ENCODE results near the gene FEN1. TPM values are rescaled to one million over a fixed set of nuclear protein-coding genes. Genes with fewer than 3 reads are reported as not detected.
A peak's percentile ranks its signal among the peaks of the same experiment; 100 is the strongest.

The FEN1 gene
- polyA plus RNA-seq, 1 of the 3 experiments (the other 2 are of a cell fraction) = 35.9 TPM

DNA sequence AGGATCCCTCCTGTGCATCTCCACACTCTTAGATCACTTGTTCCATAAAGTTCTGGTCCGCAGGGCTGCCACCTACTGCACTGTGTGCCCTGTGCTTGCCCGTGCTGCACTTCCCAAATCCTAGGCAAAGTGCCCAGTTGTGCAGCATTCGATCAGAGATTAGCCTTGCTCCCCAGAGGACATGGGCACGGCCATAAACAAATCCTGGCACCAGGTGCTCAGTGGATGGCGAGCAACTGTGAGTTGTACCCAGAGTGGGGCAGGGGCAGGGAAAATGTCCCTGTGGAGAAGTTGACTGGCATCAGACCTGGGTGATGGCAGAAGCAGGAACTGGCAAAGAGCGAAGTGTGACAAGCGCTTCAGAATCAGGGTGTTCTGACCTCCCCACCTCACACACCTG is 40.0 kb downstream of the FEN1 start:
- DNase-seq = no peak
- H3K4me1 ChIP-seq (ENCODE audit: control insufficient read depth in 1 of 2, insufficient read depth in 2 of 2, low read depth in 1 of 2, low read length in 1 of 2) = peaks cover 34 to 56% of the 10 kb centered on the region in 2 experiments; a peak in 3 of 4 replicates
- 84% methylated on average over 5 of the region's 7 CpGs for WGBS (ENCODE audit: low lambda C conversion rate)
- no peaks in the 10 kb centered on the region; the same call in 1 of the 2 replicates for H4K20me1 ChIP-seq (ENCODE audit: insufficient read depth)
- no peaks in the 10 kb centered on the region for H3K27me3 ChIP-seq (ENCODE audit: insufficient read depth)
- no peaks in the 10 kb centered on the region for H3F3A ChIP-seq (replicated peaks; ENCODE audit: insufficient read depth)
- no peak for TF ChIP-seq EZH2phosphoT487 (IDR thresholded peaks at IDR 0.05; ENCODE audit: borderline replicate concordance, low read depth)
- TF ChIP-seq, protein P1, sequence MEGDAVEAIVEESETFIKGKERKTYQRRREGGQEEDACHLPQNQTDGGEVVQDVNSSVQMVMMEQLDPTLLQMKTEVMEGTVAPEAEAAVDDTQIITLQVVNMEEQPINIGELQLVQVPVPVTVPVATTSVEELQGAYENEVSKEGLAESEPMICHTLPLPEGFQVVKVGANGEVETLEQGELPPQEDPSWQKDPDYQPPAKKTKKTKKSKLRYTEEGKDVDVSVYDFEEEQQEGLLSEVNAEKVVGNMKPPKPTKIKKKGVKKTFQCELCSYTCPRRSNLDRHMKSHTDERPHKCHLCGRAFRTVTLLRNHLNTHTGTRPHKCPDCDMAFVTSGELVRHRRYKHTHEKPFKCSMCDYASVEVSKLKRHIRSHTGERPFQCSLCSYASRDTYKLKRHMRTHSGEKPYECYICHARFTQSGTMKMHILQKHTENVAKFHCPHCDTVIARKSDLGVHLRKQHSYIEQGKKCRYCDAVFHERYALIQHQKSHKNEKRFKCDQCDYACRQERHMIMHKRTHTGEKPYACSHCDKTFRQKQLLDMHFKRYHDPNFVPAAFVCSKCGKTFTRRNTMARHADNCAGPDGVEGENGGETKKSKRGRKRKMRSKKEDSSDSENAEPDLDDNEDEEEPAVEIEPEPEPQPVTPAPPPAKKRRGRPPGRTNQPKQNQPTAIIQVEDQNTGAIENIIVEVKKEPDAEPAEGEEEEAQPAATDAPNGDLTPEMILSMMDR (IDR thresholded peaks at IDR 0.05) = no peak
- H3K4me3 ChIP-seq (ENCODE audit: low read depth in 2 of 2, low read length in 1 of 2) = no peak overlapping the region
- no peaks in the 10 kb centered on the region for H3K9me2 ChIP-seq
- POLR2A ChIA-PET = interaction anchor here (2.1 kb wide), 1 partner anchor 17 kb away, joined by 7 read pairs; no protein-coding TSS in a partner anchor
- H3K36me3 ChIP-seq (replicated peaks in 1 of 2; ENCODE audit: control insufficient read depth in 1 of 2, insufficient read depth in 2 of 2, low read length in 1 of 2) = peaks cover 0 to 9% of the 10 kb centered on the region in 2 experiments
- H3K9ac ChIP-seq = no peak overlapping the region
- no peak overlapping the region for H3K4me2 ChIP-seq
- CTCF ChIA-PET = interaction anchor here (1.8 to 2.3 kb wide), 2 partner anchors 64 to 275 kb away, joined by 7 read pairs; no protein-coding TSS in a partner anchor
- peaks cover 52% of the 10 kb centered on the region for H3K79me2 ChIP-seq (ENCODE audit: insufficient read depth)
- no peak overlapping the region for H2AFZ ChIP-seq (ENCODE audit: low read depth)
- peak overlapping the region in 1 of 2 experiments; percentile 53; a peak in 1 of 4 replicates for H3K27ac ChIP-seq (ENCODE audit: low read depth in 2 of 2, low read length in 1 of 2)
- no peaks in the 10 kb centered on the region for H3K9me3 ChIP-seq

DNA sequence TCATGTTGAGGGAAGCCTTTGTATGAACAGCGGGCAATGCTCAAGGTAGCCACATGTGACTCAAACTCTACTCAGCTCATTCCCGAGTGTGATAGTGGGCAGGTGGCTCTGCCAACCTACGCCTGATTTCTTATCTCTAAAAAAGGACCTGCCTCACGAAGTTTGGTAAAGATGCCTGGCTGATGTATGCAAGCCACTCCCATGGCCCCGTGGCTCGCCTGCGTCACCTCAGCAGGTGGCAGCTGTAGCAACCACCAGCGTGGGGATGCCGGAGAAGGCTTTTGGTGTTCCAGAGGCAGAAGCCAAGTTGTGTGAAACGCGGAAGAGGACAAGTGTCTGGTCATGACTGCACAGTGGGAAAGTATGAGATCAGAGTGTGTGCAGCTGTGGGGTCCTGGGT is 40.8 kb downstream of the FEN1 start:
- POLR2A ChIA-PET = no interaction called here
- peaks cover 34 to 56% of the 10 kb centered on the region in 2 experiments; a peak in 3 of 4 replicates for H3K4me1 ChIP-seq (ENCODE audit: control insufficient read depth in 1 of 2, insufficient read depth in 2 of 2, low read depth in 1 of 2, low read length in 1 of 2)
- WGBS (ENCODE audit: low lambda C conversion rate) = 97% methylated on average over 11 of the region's 11 CpGs
- peaks cover 50% of the 10 kb centered on the region for H3K79me2 ChIP-seq (ENCODE audit: insufficient read depth)
- no peak overlapping the region; a peak in 1 of 4 replicates for H3K27ac ChIP-seq (ENCODE audit: low read depth in 2 of 2, low read length in 1 of 2)
- H3K27me3 ChIP-seq (ENCODE audit: insufficient read depth) = no peaks in the 10 kb centered on the region
- no peak overlapping the region for H2AFZ ChIP-seq (ENCODE audit: low read depth)
- no peak overlapping the region for H3K9ac ChIP-seq
- H3F3A ChIP-seq (replicated peaks; ENCODE audit: insufficient read depth) = no peaks in the 10 kb centered on the region
- peaks cover 0 to 14% of the 10 kb centered on the region in 2 experiments for H3K36me3 ChIP-seq (replicated peaks in 1 of 2; ENCODE audit: control insufficient read depth in 1 of 2, insufficient read depth in 2 of 2, low read length in 1 of 2)
- no peak for DNase-seq
- H4K20me1 ChIP-seq (ENCODE audit: insufficient read depth) = no peaks in the 10 kb centered on the region; the same call in 1 of the 2 replicates
- H3K9me2 ChIP-seq = no peaks in the 10 kb centered on the region
- TF ChIP-seq CHD2 (IDR thresholded peaks at IDR 0.05; ENCODE audit: low read length, partially characterized antibody) (no peak), TAF1 (IDR thresholded peaks at IDR 0.05; ENCODE audit: borderline replicate concordance, low read depth, low read length) (no peak), RFX5 (IDR thresholded peaks at IDR 0.05; ENCODE audit: low read length) (no peak), GABPA (IDR thresholded peaks at IDR 0.05; ENCODE audit: low read depth) (no peak)
- H3K4me3 ChIP-seq (ENCODE audit: low read depth in 2 of 2, low read length in 1 of 2) = no peak overlapping the region
- CTCF ChIA-PET = interaction anchor here (1.5 to 2.3 kb wide), 3 partner anchors 64 to 274 kb away, joined by 4 to 7 read pairs (median 7); no protein-coding TSS in a partner anchor
- H3K4me2 ChIP-seq = no peak overlapping the region
- H3K9me3 ChIP-seq = no peaks in the 10 kb centered on the region

DNA sequence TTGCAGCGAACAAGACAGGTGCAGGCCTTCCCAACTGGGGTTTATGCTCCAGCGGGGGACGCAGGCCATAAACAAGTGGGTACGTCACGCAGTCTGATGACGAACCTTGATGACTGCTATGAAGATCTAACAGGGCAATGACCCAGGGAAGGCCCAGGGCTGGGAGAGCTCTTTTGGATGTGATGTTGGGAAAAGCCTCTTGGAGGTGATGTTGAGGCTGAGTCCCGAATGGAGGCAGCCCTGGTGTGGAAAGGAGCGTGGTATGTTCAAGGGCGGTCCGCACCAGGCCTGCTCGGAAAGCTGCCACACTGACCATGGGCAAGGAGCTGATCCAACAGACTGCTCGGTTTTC is 41.2 kb downstream of the FEN1 start:
- no peak for DNase-seq
- no peaks in the 10 kb centered on the region for H3K9me3 ChIP-seq
- peak overlapping the region in 1 of 2 experiments; percentile 47; a peak in 1 of 4 replicates for H3K27ac ChIP-seq (ENCODE audit: low read depth in 2 of 2, low read length in 1 of 2)
- peaks cover 34 to 56% of the 10 kb centered on the region in 2 experiments; a peak in 3 of 4 replicates for H3K4me1 ChIP-seq (ENCODE audit: control insufficient read depth in 1 of 2, insufficient read depth in 2 of 2, low read depth in 1 of 2, low read length in 1 of 2)
- peaks cover 0 to 17% of the 10 kb centered on the region in 2 experiments for H3K36me3 ChIP-seq (replicated peaks in 1 of 2; ENCODE audit: control insufficient read depth in 1 of 2, insufficient read depth in 2 of 2, low read length in 1 of 2)
- no peaks in the 10 kb centered on the region for H3K27me3 ChIP-seq (ENCODE audit: insufficient read depth)
- H3F3A ChIP-seq (replicated peaks; ENCODE audit: insufficient read depth) = no peaks in the 10 kb centered on the region
- 96% methylated on average over 12 of the region's 12 CpGs for WGBS (ENCODE audit: low lambda C conversion rate)
- H3K9ac ChIP-seq = no peak overlapping the region
- CTCF ChIA-PET = interaction anchor here (1.5 to 2.3 kb wide), 3 partner anchors 63 to 274 kb away, joined by 4 to 7 read pairs (median 7); no protein-coding TSS in a partner anchor
- no peaks in the 10 kb centered on the region; the same call in 1 of the 2 replicates for H4K20me1 ChIP-seq (ENCODE audit: insufficient read depth)
- H2AFZ ChIP-seq (ENCODE audit: low read depth) = no peak overlapping the region
- H3K9me2 ChIP-seq = no peaks in the 10 kb centered on the region
- no peak overlapping the region for H3K4me2 ChIP-seq
- POLR2A ChIA-PET = interaction anchor here (1.0 kb wide), 1 partner anchor 18 kb away, joined by 3 read pairs; the partner anchor contains the start of gene FADS1
- peaks cover 45% of the 10 kb centered on the region for H3K79me2 ChIP-seq (ENCODE audit: insufficient read depth)
- H3K4me3 ChIP-seq (ENCODE audit: low read depth in 2 of 2, low read length in 1 of 2) = no peak overlapping the region
- TF ChIP-seq EP300 (IDR thresholded peaks at IDR 0.05; ENCODE audit: borderline replicate concordance in 1 of 2, low read depth in 1 of 2, low read length in 1 of 2) (no peak), RXRA (IDR thresholded peaks at IDR 0.05; ENCODE audit: borderline replicate concordance, low read depth) (no peak), RCOR1 (IDR thresholded peaks at IDR 0.05; ENCODE audit: low read length) (no peak), ELF1 (IDR thresholded peaks at IDR 0.05) (no peak), TCF12 (IDR thresholded peaks at IDR 0.05) (no peak), FOSL2 (IDR thresholded peaks at IDR 0.05; ENCODE audit: borderline replicate concordance, low read depth) (no peak), TAF1 (IDR thresholded peaks at IDR 0.05; ENCODE audit: borderline replicate concordance, low read depth, low read length) (no peak), SMC3 (IDR thresholded peaks at IDR 0.05; ENCODE audit: low read depth, low read length) (no peak), GATA2 (CRISPR knock-in tag; IDR thresholded peaks at IDR 0.05) (no peak), JUND (IDR thresholded peaks at IDR 0.05) (no peak), RAD21 (IDR thresholded peaks at IDR 0.05; ENCODE audit: low read length) (no peak), MXI1 (IDR thresholded peaks at IDR 0.05; ENCODE audit: low read depth, low read length) (no peak)
- TF ChIP-seq, protein P1 (IDR thresholded peaks at IDR 0.05) = no peak
- TF ChIP-seq, protein P2, sequence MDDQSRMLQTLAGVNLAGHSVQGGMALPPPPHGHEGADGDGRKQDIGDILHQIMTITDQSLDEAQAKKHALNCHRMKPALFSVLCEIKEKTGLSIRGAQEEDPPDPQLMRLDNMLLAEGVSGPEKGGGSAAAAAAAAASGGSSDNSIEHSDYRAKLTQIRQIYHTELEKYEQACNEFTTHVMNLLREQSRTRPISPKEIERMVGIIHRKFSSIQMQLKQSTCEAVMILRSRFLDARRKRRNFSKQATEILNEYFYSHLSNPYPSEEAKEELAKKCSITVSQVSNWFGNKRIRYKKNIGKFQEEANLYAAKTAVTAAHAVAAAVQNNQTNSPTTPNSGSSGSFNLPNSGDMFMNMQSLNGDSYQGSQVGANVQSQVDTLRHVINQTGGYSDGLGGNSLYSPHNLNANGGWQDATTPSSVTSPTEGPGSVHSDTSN (IDR thresholded peaks at IDR 0.05) = no peak
